ENCODE measurements around the gene FILIP1L.

FILIP1L gene

DNA sequence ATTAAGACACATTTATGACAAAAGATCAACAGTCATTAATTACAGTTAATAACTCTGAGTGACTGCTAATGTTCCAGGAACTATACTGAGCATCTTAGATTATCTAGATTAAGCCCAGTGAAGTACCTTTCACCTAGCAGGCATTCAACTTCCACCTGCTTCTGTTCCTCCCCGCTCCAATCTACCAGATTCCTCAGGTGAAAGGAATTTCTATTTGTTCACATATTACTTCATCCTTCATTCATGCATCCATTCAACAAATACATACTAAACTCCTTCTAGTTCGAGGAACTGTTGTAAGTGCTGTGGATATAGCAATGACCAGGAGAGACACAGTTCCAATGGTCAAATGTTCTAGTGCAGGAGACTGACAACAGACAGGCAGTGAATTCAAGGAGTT lies 139.3 kb downstream of the FILIP1L start:
- no peak for DNase-seq (ENCODE audit: low spot score)

DNA sequence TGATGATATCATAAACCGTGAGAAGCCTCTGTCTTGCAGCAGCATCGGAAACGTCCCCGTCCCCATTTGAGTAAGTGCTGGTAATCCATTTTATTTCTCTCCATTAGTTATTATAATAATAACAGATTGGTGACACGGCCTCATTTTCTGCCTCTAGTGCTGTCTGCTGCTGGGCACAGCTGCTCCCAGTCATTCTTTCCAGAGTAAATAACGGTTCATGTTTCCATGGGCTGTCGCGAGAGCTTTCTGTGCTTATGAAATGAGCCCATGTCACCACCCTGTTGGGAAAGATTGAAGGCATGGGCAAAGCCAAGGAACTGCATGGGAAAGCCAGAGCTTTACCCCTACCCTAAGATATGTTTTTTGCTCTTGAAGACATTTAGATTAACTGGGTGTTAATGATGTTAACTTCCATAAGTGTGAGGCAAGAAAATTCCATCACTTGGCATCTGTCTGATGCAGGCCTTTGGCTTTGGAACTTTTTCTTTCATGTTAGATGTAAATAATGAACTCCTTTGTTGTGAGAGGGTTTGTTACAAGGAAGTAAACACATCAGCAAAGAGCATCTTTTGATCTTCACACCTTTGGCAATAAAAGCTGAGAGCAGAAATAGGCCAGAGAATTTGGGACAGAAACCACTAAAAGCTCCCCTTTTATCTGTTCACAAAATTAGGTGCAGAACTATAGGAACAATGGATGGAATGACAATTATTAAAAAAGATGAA lies 141.8 kb downstream of the FILIP1L start:
- no peak for DNase-seq (ENCODE audit: low spot score)

DNA sequence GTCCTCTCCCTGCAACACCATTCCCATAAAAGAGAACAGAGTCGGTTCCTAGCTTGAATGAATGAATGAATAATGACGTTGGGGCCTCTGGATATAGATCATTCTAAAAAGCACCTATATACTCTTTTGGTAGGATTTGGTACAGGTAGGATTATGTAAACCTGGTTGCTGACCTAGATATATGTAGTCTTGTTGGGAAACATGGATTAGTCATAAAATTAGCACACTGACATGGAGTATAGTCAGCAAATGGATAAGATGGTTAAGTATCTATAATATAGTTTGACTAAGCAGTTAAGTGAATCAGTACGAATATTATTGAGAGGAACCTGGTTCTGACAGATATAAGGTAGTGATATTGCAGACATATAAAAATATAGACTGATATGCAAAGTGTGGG lies 142.5 kb downstream of the FILIP1L start:
- DNase-seq (ENCODE audit: low spot score): no peak

DNA sequence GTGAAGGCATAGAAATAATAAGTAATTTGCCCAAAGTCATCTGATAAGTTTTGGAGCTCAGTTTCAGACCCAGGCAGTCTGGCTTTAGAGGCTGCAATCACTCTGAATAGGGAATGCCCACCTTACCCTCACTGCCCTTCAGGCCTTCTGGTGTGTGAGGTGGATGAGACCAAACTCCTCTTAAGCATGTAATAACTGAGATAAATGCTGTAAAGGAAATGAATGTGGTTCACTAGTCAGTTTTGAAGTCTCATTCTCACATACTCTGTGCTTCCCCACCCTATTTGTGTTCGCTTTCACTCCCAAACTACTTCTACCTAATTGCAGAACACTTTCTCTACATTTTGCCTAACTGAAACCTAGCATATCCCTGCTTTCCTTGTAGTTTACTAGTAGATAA lies 144.1 kb downstream of the FILIP1L start:
- no peak for DNase-seq (ENCODE audit: low spot score)

DNA sequence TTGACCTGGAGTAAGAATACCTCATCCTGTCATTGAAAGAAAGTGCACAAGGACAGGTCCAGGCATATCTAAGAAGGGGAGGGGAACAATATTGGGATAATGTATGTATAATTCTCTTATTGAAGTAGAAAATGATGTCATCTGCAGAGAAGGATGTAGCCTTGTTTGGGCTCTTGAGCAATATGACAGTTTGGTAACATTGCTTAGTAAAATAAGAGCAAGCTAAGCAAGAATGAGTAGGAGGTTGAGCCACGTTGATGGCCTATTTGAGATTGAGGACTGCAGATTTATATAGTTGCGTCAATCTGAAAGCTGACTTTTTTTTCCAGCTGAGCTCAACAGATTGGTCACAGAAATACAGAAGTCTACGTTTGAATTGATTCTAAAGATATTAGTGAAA lies 145.2 kb downstream of the FILIP1L start:
- no peak for DNase-seq (ENCODE audit: low spot score)

DNA sequence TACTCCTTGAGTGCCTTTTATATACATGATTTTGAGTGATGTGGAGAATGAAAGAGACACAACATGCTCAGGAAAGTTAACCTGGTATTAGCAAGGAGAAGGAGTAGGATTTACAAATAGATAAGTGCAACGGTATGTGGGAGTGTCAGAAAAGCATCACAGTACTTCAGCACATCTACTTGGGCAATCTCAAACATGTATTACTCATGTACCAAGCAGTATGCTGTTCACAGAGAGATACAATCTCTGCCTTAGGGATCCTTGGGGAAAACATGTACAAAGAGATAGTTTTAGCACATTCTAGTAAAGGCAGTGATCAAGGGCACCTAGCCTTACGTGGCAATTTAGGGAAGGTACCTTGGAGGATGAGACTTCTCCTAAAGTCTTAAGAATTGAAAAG lies 146.5 kb downstream of the FILIP1L start:
- no peak for DNase-seq (ENCODE audit: low spot score)

DNA sequence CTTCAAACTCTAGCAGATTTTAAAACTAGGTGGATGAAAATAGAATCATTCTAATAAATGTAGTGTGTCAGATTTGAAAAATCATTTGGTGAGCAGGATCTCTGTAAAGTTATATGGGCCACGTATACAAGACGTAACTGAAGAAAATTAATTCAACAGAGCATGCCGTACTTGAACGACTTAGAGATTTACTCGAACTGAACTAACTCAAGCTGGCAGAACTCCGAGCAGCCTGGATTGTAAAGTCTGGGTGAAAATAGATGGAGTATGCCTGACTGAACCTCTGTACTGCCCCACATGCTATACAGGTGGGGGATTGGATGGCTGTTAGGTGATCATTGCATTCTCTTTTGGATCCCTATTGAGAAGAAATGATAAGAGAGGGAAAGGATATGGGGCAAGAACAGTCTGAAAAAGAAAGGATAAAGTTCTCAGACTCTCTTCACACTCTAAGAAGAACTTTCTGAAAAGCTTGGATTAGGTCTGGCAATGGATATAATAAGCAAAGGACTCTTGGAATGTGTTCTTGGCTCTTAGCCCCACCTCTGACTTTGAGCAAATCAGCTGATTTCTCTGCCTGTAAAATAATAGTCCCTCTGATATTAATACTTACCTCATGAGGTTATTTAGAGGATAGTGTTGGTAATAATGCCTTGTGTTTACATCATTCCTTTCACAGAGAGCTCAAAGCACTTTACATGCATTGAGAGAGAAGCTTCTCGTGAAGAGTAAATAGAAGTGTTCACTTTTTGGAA lies 147.5 kb downstream of the FILIP1L start:
- DNase-seq (ENCODE audit: low spot score): no peak

DNA sequence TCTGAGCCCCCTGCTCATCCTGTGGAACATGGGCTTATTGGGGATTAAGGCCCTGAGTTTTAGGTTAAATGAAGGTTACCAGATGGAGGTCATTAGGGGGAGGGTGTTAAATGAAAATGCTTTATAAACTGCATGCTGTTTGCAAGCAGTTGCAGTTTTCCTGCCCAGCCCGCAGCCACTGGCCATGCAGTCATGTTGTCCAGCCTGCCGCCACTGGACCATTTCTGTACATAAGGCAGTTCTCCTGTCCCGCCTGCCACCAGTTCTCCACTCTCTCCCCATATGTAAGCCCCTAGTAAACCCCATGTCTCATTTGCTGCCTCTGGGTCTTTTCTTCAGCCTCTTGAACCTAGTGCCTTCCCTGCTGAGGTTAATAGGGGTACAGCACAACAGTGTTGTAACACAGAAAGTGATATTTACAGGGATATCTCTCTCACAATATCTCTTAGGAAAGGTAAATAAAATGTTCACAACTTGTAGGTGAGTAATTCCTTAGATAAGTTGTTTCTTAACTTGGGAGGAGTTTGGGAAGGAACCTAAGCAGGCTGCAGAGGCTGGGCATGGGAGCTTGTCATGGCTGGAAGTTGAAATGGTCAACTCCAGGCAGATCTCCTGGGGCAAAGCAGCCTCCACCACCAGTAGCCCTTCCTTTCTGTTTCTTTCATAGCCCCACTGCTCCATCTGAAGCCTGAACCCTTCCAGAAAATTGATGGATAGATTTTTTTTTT lies 148.5 kb downstream of the FILIP1L start:
- no peak for DNase-seq (ENCODE audit: low spot score)

DNA sequence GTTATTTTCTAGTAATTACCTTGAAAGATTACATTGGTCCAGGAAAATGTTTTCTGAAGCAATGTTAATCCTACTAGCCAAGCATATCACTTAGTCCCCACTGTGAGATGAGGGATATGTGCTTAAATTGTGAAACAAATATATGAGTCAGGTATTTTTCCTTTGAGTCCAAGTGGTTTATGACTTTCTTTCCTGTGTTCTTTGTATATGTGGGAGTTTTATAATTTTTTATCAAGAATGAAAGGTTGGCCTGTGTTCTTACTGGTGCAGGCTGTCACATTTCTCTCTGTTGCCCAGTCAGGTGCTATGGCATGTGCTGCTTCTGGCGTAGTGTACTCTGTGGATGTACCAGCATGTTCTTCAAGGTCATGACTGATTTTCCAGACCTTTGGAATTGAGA lies 149.2 kb downstream of the FILIP1L start:
- DNase-seq (ENCODE audit: low spot score): no peak

DNA sequence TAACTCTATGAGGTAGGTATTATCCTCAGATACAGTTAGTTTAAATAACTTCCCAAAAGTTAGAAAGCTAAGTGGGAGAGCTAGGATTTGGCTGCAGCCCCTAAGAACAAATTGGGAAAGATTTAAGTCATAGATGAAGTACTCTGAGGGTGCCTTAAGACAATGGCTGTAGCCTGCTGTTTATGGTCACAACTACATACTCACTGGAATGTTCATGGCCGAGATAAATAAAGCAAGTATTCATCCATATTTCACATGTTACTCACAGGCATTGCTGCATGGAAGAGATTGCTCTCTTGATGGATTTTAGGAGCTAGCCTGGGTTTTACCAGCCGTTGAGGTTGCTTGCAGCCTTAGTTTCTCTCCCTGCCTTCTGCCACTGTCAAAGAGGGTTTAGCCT lies 151.6 kb downstream of the FILIP1L start:
- DNase-seq (ENCODE audit: low spot score): no peak

DNA sequence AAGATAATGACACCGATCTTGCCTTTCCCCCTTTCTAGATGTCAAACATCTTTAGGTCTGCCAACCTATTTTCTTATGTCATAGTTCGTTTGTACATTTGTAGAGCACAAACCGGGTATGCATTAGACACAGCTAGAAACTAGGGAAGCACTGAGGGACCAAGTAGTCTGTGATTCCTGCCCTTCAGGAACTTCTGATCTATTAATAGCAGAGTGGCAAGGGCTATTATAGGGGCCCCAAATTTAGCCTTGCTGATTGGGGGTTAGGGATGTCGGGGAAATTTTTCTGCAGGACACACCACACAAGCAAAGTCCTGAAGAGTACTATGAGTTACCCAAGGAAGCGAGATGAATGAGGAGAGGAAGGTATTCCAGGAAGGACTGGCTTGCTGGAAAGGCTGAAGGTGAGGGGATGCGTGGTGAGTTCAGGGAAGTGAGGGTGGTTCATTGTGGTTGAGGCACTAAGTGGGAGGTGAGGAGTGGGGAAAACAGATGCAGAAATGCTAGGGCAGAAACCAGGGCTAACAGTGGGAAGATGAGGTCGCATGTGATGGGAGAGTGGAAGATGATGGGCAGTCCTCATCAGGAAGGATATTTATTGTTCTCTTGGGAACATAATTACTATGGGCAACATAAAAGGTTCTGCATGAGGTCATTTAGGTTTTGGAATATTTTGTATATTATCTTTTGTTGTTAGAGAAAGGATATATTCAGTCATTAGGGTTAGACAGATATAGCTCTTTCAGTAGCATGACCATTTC lies 152.4 kb downstream of the FILIP1L start:
- no peak for DNase-seq (ENCODE audit: low spot score)

DNA sequence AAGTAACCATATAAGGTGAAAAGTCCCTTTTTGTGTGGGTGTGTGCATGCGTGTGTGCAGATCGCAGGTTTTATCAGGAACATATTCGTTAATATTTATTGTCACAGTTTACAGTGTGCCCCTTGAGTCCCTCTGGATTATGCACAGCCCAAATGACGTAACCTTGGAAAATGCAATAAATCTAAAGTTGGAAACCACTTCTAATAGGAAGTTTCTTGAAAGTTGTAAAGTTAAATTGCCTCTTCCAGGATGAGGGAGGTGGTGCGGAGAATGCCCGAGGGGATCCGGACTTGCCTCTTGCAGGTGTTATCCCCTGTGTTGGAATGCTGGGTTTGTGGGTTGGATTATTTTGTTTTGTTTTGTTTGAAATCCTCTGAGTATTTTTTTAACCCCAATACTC lies 153.4 kb downstream of the FILIP1L start:
- no peak for DNase-seq (ENCODE audit: low spot score)

DNA sequence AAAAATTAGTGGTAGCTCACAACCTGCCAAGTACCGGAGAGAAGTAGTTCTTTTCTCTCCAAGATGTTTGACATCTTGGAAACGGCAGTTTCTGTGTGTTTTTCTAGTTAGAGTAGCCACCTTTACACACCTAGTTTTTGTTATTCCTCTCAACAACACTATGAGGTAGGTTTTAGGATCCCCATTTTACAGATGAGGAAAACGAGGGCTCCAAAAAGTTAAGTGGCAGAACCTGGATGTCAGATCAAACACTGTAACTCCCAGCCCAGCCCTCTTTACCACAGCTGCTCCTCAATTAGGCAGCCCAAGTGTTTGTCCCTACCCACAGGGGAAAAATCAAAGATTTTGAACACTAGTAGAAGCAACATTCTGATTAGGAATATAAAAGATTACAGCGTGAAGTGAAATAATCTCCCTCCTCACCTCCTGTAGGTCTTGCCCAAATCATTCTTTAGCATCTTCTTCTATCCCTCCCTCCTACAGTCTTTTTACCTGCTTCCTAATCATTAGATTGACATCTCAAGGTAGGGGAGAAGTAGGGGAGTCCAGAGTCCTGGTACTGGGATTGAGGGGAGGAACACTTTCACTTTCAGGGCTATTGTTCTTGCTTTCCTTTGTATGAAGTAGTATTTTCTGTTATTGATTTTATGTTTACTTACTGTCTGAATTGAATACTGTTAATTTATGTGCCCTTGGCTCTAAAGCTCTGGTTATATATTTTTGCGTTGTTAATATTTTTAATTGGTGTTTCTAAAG lies 154.0 kb downstream of the FILIP1L start:
- no peak for DNase-seq (ENCODE audit: low spot score)

DNA sequence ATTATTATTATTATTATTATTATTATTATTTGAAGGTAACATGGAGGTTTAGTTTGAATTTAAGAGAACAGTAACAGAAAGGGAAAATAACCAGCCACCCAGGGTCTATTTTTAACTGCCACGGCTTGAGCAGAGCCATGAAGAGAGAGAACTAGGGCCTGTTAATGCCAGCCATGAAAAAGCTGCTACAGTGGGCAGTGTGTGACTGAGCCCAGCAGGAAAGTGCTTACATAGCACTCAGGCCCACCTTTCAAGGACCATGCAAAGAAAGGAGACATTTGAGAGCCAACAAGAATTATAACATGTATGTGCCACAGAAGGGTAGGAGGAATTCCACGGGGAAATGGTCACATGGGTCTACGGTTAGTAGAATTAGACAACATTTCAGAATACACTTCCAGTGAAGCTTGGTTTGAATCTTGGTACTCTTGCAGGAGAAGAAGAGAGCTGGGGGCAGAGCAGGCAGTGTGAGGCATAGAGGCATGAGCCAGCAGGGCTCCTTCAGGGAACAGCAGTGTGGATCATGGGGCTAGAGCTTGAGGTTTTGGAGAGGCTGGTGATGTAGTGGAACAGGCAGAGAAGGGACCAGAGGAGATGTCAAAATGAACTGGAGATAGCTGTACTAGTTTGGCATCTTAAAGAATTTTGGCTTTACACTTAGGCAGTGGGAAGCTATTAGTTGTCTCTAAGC lies 155.9 kb downstream of the FILIP1L start:
- DNase-seq (ENCODE audit: low spot score): no peak

DNA sequence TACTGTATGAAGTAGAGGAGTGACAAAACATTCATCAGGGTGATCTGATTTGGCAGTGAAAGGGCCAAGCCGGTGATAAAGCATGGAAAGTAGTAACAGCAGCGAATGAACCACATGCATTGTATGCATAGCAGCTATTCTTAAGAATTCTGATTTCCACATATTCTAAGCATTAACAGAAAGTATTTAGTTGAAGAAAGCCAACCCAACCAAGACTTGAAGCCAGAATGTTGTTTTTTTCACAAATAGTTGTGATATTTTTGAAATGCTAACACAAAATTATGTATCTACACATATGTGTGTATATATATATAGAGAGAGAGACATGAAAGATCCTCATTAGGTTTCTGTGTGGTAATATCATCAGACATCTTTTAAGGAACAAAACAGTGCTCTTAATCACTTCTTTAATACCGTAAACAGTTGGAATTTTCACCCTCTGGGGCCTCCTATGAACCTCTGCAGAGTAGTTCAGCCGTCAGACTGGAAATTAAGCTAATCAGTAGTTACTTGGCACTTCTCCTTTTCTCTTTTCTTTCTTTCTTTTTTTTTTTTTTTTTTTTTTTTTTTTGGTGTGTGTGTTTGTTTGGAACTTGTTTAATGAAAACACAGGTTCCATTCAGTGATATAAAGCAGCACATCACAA lies 157.0 kb downstream of the FILIP1L start:
- DNase-seq (ENCODE audit: low spot score): no peak

DNA sequence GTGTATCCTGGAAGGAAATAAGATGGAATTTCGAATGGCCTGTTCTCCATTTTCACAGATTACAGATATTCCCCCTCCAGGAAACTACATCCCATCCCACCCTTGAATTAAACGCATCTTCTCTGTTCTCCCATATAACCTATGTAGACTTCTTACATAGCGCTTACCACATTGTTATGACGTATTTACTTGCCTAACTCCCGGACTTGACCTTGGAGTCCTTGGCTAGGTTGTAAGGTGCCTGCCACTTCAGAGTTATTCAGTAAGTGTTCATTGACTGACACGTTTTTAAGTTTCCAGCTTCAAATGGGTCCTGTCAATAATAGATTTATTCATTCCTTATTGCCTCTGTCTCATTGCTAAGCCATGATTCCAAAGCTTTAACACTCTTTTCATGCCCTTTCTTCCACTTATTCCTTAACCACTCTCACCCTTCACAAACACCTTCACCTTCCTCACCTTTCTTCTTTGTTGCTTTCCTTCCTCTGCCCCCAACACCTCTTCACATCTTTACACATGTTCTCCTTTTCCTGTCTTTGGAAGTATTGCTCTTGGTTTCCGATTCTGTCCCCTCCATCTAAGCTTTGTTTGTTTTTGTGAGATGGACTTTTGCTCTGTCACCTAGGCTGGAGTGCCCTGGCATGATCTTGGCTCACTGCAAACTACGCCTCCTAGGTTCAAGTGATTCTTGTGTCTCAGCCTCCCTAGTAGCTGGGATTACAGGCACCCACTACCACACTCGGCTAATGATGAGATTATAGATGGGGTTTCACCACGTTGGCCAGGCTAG lies 158.3 kb downstream of the FILIP1L start:
- no peak for DNase-seq (ENCODE audit: low spot score)

DNA sequence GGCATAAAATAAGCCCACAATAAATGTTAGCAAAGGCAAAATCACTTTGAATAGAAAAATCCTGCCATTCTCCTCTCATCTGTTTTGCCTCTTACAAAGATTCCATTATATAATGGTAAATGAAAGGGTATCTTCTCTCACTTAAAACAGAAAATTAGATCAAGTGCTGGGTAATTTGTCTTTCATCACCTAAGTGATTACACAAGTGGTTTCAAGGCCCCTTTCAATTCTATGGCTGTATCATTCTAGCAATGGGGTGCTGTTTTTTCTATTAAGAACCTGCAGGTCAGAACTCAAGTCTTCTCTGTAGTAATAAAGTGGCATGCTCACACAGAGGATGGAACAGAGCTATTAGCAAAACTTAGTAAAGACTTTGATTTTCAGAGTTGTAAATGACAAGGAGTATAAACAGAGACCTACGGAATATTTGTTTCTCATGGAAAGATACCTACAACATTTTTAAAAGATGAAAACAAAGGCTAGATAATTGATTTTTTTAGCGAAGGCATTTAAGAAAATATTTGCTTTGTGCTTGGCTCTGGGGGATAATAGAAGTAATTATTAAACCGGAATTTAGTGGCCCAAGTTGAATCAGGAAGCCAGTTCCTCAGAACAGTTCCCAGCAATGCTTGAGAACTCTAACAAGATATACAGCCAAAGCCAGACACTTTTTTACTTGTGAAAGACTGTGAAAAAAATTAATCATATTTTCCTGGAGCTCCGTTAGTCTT lies 159.2 kb downstream of the FILIP1L start:
- DNase-seq (ENCODE audit: low spot score): no peak

DNA sequence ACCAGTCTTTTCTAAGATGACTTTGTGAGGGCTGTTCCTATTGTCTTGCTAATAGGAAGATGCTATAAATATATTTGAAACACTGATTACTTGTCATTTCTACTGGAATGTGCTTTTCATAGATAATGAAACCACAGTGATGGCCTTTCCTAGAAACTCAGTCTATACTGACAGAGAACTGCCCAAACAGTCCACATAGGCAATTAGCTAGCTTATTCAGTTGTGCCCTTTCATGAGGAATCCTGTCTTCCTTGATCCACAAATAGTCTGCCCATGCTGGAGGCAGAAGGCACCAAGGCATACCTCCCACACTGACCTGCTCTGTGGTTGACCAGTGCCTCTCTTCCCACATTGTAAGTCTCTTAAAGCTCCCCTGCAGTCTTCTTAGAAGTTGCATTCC lies 160.7 kb downstream of the FILIP1L start:
- DNase-seq (ENCODE audit: low spot score): no peak

DNA sequence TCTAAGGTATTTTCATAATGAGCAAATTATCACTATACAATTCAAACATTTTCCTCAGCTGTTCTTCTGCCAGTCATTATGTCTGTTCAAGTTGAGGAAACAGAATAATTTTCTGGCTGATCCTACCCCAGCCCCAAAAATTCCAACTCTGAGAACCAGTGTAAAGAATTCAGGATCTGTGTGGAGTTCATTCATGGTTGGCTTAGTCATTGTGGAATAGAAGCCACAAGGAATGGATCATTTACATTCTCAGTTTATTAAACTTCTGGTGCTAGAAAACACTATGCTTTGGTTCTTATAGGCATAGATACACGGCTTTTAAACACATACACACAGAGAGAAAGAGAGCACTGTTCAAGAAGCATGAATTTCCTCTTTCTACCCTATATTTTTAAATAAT lies 162.0 kb downstream of the FILIP1L start:
- DNase-seq (ENCODE audit: low spot score): no peak

All from CD4-positive, alpha-beta T cell treated with Interleukin-2 at 100 ng/mL for 4 hours (primary cell).